GM12878 (cell line): ENCODE data around the gene CAMKMT. TPM values are rescaled to one million over a fixed set of nuclear protein-coding genes. Genes with fewer than 3 reads are reported as not detected.

Source experiments
- ATAC-seq: fragments of 200-7000 bp; cut with Tn5 transposase; 3 replicates; pipeline ENCODE4 v1.9.1; 2020; ENCODE audit warnings: mild to moderate bottlenecking, moderate library complexity
- BruUV-seq: library from RNA; stranded (reverse); fragments of 400-500 nt; replicated peaks from 2 replicates; lab custom pipeline; 2021; lab: Mats Ljungman, UMichigan
- CTCF ChIA-PET: fragments of 300-600 bp; sonication (Branson Sonifier 250); formaldehyde crosslinking; extraction: SDS; loops from one replicate; lab custom pipeline; 2021; ENCODE audit warnings: inconsistent platforms; lab: Yijun Ruan, JAX
- POLR2A ChIA-PET: fragments of 350-600 bp; formaldehyde crosslinking; extraction: SDS; loops from one replicate; lab custom pipeline; 2021; ENCODE audit warnings: inconsistent platforms; lab: Charles Lee
- RAD21 ChIA-PET: fragments of 300-600 bp; sonication (Branson Sonifier 250); formaldehyde crosslinking; loops from one replicate; lab custom pipeline; 2023; ENCODE audit warnings: antibody characterized with exemption; ENCODE audit not compliant: unreplicated experiment; lab: Charles Lee
- SMC1A ChIA-PET: fragments of 300-600 bp; sonication (Branson Sonifier 250); formaldehyde crosslinking; loops from one replicate; lab custom pipeline; 2023; ENCODE audit not compliant: unreplicated experiment, uncharacterized antibody; lab: Charles Lee
- DNase-seq: peaks from one replicate; pipeline ENCODE4 v3.0.0-alpha.2; 2011; ENCODE audit warnings: low read depth, low spot score
- FAIRE-seq: peaks from 3 replicates; lab custom pipeline; 2011; peaks lifted over from hg19 to GRCh38; lab: Jason Lieb, UNC
- H2AFZ ChIP-seq: 2 replicates; pipeline ENCODE4 v1.6.0; 2011; ENCODE audit warnings: low read depth, low read length, control low read depth; ENCODE audit not compliant: control insufficient read depth
- H3K27ac ChIP-seq: 2 replicates; pipeline ENCODE4 v1.5.1; 2011; ENCODE audit warnings: control low read depth; ENCODE audit not compliant: control insufficient read depth, insufficient read depth
- H3K27me3 ChIP-seq, 2 experiments: replicated peaks in 1 of 2; 2 replicates each; pipeline versions ENCODE4 v1.6.0 to v1.6.1; 2011; ENCODE audit warnings: low read length in 1 of 2; ENCODE audit not compliant: control insufficient read depth in 2 of 2, insufficient read depth in 2 of 2
- H3K36me3 ChIP-seq, 2 experiments: 2 replicates each; pipeline ENCODE4 v1.5.1; 2011; ENCODE audit warnings: low read length in 1 of 2; ENCODE audit not compliant: control insufficient read depth in 2 of 2, insufficient read depth in 2 of 2
- H3K4me1 ChIP-seq: 2 replicates; pipeline ENCODE4 v1.6.1; 2011; ENCODE audit warnings: mild to moderate bottlenecking, low read length, moderate library complexity, mixed read lengths; ENCODE audit not compliant: control insufficient read depth, insufficient read depth
- H3K4me2 ChIP-seq: 2 replicates; pipeline ENCODE4 v1.6.0; 2011; ENCODE audit warnings: control low read depth; ENCODE audit not compliant: control insufficient read depth, insufficient read depth
- H3K4me3 ChIP-seq: fragments of 200-600 bp; sonication (generic); 2 replicates; pipeline ENCODE4 v1.5.1; 2016
- H3K79me2 ChIP-seq: 2 replicates; pipeline ENCODE4 v1.6.0; 2011; ENCODE audit warnings: low read length; ENCODE audit not compliant: control insufficient read depth, insufficient read depth
- H3K9ac ChIP-seq: 2 replicates; pipeline ENCODE4 v1.8.0; 2011; ENCODE audit warnings: low read length, control low read depth, mixed read lengths; ENCODE audit not compliant: control insufficient read depth, insufficient read depth
- H3K9me3 ChIP-seq: replicated peaks from 3 replicates; pipeline ENCODE4 v1.5.1; 2011; ENCODE audit warnings: mild to moderate bottlenecking, low read length; ENCODE audit not compliant: control insufficient read depth, insufficient read depth
- H4K20me1 ChIP-seq: 2 replicates; pipeline ENCODE4 v1.6.0; 2011; ENCODE audit not compliant: control insufficient read depth, insufficient read depth
- CBX3 ChIP-seq: fragments of 200-600 bp; sonication (generic); IDR thresholded peaks from 2 replicates; pipeline ENCODE4 v1.6.1; 2016; ENCODE audit warnings: low read depth, borderline replicate concordance
- EP300 ChIP-seq, 2 experiments: fragments of 150-350 bp in 1 of 2; IDR thresholded peaks; 2 replicates each; pipeline ENCODE4 v1.6.1; 2011 to 2012; ENCODE audit warnings: low read depth in 2 of 2, low read length in 2 of 2, borderline replicate concordance in 1 of 2, improper control_type of control experiment in 1 of 2, inconsistent platforms in 1 of 2; ENCODE audit not compliant: control insufficient read depth in 1 of 2
- FOS ChIP-seq: IDR thresholded peaks from 3 replicates; pipeline ENCODE4 v1.6.1; 2011; ENCODE audit warnings: borderline replicate concordance; ENCODE audit not compliant: insufficient read length; ENCODE audit errors: extremely low read depth
- JUNB ChIP-seq: IDR thresholded peaks from 2 replicates; pipeline ENCODE4 v1.6.1; 2016; ENCODE audit warnings: antibody characterized with exemption, mild to moderate bottlenecking
- KAT2A ChIP-seq: conservative IDR thresholded peaks from 2 replicates; pipeline ENCODE4 v1.6.1; 2011; ENCODE audit warnings: low read depth, low read length; ENCODE audit not compliant: control insufficient read depth
- LARP7 ChIP-seq: fragments of 450-650 bp; IDR thresholded peaks from 2 replicates; pipeline ENCODE4 v1.6.1; 2017; ENCODE audit warnings: mild to moderate bottlenecking
- NBN ChIP-seq: fragments of 450-650 bp; IDR thresholded peaks from 2 replicates; pipeline ENCODE4 v1.6.1; 2016
- NKRF ChIP-seq: fragments of 450-650 bp; conservative IDR thresholded peaks from 2 replicates; pipeline ENCODE4 v1.6.1; 2017; ENCODE audit warnings: mild to moderate bottlenecking, moderate library complexity
- PBX3 ChIP-seq: IDR thresholded peaks from 2 replicates; pipeline ENCODE4 v1.6.1; 2011; ENCODE audit warnings: mild to moderate bottlenecking, low read depth, low read length, moderate library complexity; ENCODE audit not compliant: insufficient replicate concordance
- STAT1 ChIP-seq: fragments of 450-650 bp; conservative IDR thresholded peaks from 2 replicates; pipeline ENCODE4 v1.6.1; 2014; ENCODE audit warnings: antibody characterized with exemption, mild to moderate bottlenecking
- ZBED1 ChIP-seq: IDR thresholded peaks from 2 replicates; pipeline ENCODE4 v1.6.1; 2016; ENCODE audit warnings: borderline replicate concordance
- WGBS: methylation state at CpG from one replicate; pipeline ENCODE4 v1.1.6; 2016; ENCODE audit warnings: low lambda C conversion rate; ENCODE audit not compliant: insufficient replicate concordance, insufficient coverage; ENCODE audit errors: missing lambda C conversion rate; 5-methylcytosine and 5-hydroxymethylcytosine counted together
- in situ Hi-C: fragments of 300-500 bp; cut with MboI; formaldehyde crosslinking; loops from 9 replicates; pipeline ENCODE4 v1.14.3; 2018; ENCODE audit warnings: mixed read lengths
- intact Hi-C: fragments of 100-400 bp; cut with micrococcal nuclease; formaldehyde crosslinking; loops from one replicate; pipeline ENCODE4 v1.14.2; 2022; ENCODE audit not compliant: unreplicated experiment
- polyA plus RNA-seq, 11 experiments: library from polyadenylated mRNA; depleted of rRNA in 4 of 11; unstranded in 6 of 11; stranded (reverse) in 5 of 11; fragments of >200 nt; fragmentation: Nextera tagmentation in 4 of 11; fragmentation: Illumina TruSeq in 1 of 11; extraction: Ambion mirVana in 4 of 11; extraction: Trizol in 1 of 11; gene quantifications; 1 replicate in 1 of 11; 2 replicates in 10 of 11; pipeline versions ENCODE4 v1.2.1 to v1.2.3, GENCODE V29; 2011 to 2016; ENCODE audit warnings: inconsistent platforms in 2 of 11, missing spikeins in 2 of 11, low read depth in 1 of 11
- total RNA-seq, 4 experiments: library from RNA; depleted of rRNA in 3 of 4; stranded (reverse); fragments of >200 nt in 3 of 4; fragmentation: Illumina TruSeq in 1 of 4; extraction: Trizol in 1 of 4; gene quantifications; 2 replicates each; pipeline versions ENCODE4 v1.2.1 to v1.2.3, GENCODE V29; 2013 to 2021
- TF ChIP-seq, protein P1 (sequence below): IDR thresholded peaks from 2 replicates; pipeline ENCODE4 v1.6.1; 2012; ENCODE audit warnings: low read depth, low read length, improper control_type of control experiment
- TF ChIP-seq, protein P2 (sequence below): IDR thresholded peaks from 2 replicates; pipeline ENCODE4 v1.6.1; 2012; ENCODE audit warnings: low read depth, low read length, improper control_type of control experiment

Gene CAMKMT
- total and polyA plus RNA-seq, 10 of the 15 experiments (the other 5 are each of a cell fraction or from before 2014, with no cell fraction given), result 2.7 to 16.0 (median 11.8) TPM

GRCh38 chr2:44687686-44688455, 326.1 kb downstream of the CAMKMT start (continued):
- no peak for TF ChIP-seq NKRF
- TF ChIP-seq EP300 (IDR thresholded peaks at IDR 0.05; ENCODE audit: borderline replicate concordance in 1 of 2, control insufficient read depth in 1 of 2, low read depth in 2 of 2, low read length in 2 of 2), result no peak

DNA sequence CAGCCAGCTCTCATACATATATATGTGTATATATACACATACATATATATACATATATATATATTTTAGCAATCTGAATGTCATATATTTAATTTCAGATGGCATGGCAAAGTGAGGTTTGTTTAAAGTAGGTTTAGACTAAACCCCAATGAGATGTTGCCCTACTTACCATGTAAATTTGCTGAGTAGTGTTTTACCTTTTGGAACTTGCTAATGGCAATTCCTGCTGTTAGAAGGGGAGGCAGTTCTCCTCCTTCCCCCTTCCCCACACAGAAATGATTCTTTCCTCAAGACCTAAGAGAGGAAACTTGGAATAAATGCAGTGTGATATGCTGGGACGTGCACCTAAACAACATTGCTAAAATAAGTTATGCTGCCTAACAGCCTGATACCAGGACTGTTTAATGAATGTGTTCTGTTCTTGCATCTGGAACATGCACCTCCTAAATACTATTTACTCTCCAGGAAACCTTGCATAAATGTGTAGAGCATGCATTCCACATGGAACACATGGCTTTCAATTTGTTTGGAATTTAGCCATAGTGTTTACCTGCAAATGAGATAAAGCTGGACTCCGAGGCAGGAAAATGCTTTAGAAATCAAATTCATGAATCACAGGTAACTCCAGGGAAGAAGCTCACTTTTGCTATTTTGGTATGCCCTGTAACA, 326.8 kb downstream of the CAMKMT start:
- Histone ChIP-seq H3K27ac (no peak overlapping the region), H3K4me3 (no peak overlapping the region), H3K79me2 (no peaks in the 10 kb centered on the region), H3K9ac (no peak overlapping the region), H3K27me3 (no peaks in the 10 kb centered on the region), H3K4me2 (no peak overlapping the region), H3K4me1 (no peaks in the 10 kb centered on the region), H2AFZ (no peak overlapping the region), H3K9me3 (no peaks in the 10 kb centered on the region), H3K36me3 (no peaks in the 10 kb centered on the region), H4K20me1 (no peaks in the 10 kb centered on the region)
- no TSS peak for BruUV-seq
- FAIRE-seq, result no peak
- intact Hi-C loops (no loop called here), in situ Hi-C loops (no loop called here)
- ATAC-seq, result no peak
- ChIA-PET CTCF (interaction anchor here (1.1 kb wide), 1 partner anchor 266 kb away, joined by 3 read pairs; no protein-coding TSS in a partner anchor), SMC1A (interaction anchor here (1.2 to 1.5 kb wide), 2 partner anchors 20 to 57 kb away, joined by 3 read pairs; no protein-coding TSS in a partner anchor), RAD21 (no interaction called here), POLR2A (no interaction called here)
- WGBS, result 60% methylated on average over 2 of the region's 2 CpGs
- DNase-seq, result no peak
- no peak for TF ChIP-seq NBN
- TF ChIP-seq FOS, result no peak
- TF ChIP-seq STAT1, result no peak
- TF ChIP-seq CBX3, result no peak
- TF ChIP-seq JUNB, result no peak
- no peak for TF ChIP-seq ZBED1
- TF ChIP-seq, protein P1, sequence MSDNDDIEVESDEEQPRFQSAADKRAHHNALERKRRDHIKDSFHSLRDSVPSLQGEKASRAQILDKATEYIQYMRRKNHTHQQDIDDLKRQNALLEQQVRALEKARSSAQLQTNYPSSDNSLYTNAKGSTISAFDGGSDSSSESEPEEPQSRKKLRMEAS, result no peak
- no peak for TF ChIP-seq PBX3
- TF ChIP-seq LARP7, result no peak
- TF ChIP-seq, protein P2, sequence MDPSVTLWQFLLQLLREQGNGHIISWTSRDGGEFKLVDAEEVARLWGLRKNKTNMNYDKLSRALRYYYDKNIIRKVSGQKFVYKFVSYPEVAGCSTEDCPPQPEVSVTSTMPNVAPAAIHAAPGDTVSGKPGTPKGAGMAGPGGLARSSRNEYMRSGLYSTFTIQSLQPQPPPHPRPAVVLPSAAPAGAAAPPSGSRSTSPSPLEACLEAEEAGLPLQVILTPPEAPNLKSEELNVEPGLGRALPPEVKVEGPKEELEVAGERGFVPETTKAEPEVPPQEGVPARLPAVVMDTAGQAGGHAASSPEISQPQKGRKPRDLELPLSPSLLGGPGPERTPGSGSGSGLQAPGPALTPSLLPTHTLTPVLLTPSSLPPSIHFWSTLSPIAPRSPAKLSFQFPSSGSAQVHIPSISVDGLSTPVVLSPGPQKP, result no peak
- no peak for TF ChIP-seq KAT2A
